Neural crest cell (in vitro differentiated cells): ENCODE data around the gene OR14A16. TPM values are rescaled to one million over a fixed set of nuclear protein-coding genes. Genes with fewer than 3 reads are reported as not detected.
A peak's percentile ranks its signal among the peaks of the same experiment; 100 is the strongest.

Source experiments
- DNase-seq: peaks from one replicate; pipeline ENCODE4 v3.0.0; 2021; ENCODE audit warnings: low read depth, mixed read lengths, low spot score
- H3K27ac Mint-ChIP-seq: one replicate; pipeline ENCODE4 v1.8.0; 2021; ENCODE audit warnings: mild to moderate bottlenecking, mixed read lengths; ENCODE audit not compliant: unreplicated experiment
- H3K27me3 Mint-ChIP-seq: 2 replicates; pipeline ENCODE4 v1.8.0; 2021; ENCODE audit warnings: low read depth, mild to moderate bottlenecking, mixed read lengths
- H3K36me3 Mint-ChIP-seq: 2 replicates; pipeline ENCODE4 v1.8.0; 2021; ENCODE audit warnings: low read depth, mild to moderate bottlenecking, mixed read lengths
- H3K4me1 Mint-ChIP-seq: 2 replicates; pipeline ENCODE4 v1.8.0; 2021; ENCODE audit warnings: mixed read lengths
- H3K4me3 Mint-ChIP-seq: one replicate; pipeline ENCODE4 v1.8.0; 2021; ENCODE audit warnings: mild to moderate bottlenecking, mixed read lengths
- H3K9me3 Mint-ChIP-seq: 2 replicates; pipeline ENCODE4 v1.8.0; 2021; ENCODE audit warnings: mixed read lengths
- total RNA-seq: library from RNA; stranded (reverse); gene quantifications from 2 replicates; pipeline ENCODE4 v1.2.1, GENCODE V29; 2021
- TF ChIP-seq, protein P1 (sequence below): fragments of 200-600 bp; sonication (generic); conservative IDR thresholded peaks from 2 replicates; pipeline ENCODE4 v1.5.0; 2021; ENCODE audit warnings: antibody characterized with exemption, mild to moderate bottlenecking

Gene OR14A16
- total RNA-seq, 1 donor from 2014 or later, result not detected

DNA sequence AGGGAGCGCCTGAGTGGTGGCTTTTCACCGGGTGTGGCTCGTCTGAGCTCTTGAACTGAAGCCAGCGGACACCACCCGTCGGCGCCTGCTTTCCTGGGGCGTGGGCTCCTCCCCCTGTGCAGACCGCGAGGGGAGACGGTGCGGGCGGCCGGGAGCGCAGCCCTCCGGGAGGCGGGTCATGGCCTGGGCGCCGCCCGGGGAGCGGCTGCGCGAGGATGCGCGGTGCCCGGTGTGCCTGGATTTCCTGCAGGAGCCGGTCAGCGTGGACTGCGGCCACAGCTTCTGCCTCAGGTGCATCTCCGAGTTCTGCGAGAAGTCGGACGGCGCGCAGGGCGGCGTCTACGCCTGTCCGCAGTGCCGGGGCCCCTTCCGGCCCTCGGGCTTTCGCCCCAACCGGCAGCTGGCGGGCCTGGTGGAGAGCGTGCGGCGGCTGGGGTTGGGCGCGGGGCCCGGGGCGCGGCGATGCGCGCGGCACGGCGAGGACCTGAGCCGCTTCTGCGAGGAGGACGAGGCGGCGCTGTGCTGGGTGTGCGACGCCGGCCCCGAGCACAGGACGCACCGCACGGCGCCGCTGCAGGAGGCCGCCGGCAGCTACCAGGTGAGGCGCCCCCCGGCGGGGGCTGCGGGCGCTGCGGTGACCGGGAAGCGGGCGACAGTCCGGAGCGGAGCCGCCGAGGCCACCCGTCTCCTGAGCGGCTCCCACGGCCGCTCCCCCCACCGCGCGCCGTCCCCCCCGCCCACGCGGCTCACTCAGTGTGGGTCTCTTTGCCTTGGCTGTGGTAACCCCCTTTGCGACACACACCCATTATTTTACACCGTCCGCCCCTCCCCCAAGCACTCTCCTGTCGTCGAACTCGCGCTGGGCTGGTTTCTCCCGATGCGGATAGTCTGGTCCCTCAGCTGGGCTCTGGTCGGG is 33.4 kb upstream of the OR14A16 start, which contains the start of gene TRIM58:
Gene TRIM58 (plus strand): TSS at position 119 of the 916 bp plus-strand sequence. CDS start 60 bp downstream, at position 179.
- H3K36me3 Mint-ChIP-seq, result no peaks in the 10 kb centered on the region
- H3K27me3 Mint-ChIP-seq, result peaks cover 5% of the 10 kb centered on the region
- H3K9me3 Mint-ChIP-seq, result no peaks in the 10 kb centered on the region
- peaks cover 18% of the 10 kb centered on the region for H3K4me1 Mint-ChIP-seq
- no peak within 1 kb of the TSS for H3K27ac Mint-ChIP-seq
- peak; percentile 38 for DNase-seq
- TF ChIP-seq, protein P1, sequence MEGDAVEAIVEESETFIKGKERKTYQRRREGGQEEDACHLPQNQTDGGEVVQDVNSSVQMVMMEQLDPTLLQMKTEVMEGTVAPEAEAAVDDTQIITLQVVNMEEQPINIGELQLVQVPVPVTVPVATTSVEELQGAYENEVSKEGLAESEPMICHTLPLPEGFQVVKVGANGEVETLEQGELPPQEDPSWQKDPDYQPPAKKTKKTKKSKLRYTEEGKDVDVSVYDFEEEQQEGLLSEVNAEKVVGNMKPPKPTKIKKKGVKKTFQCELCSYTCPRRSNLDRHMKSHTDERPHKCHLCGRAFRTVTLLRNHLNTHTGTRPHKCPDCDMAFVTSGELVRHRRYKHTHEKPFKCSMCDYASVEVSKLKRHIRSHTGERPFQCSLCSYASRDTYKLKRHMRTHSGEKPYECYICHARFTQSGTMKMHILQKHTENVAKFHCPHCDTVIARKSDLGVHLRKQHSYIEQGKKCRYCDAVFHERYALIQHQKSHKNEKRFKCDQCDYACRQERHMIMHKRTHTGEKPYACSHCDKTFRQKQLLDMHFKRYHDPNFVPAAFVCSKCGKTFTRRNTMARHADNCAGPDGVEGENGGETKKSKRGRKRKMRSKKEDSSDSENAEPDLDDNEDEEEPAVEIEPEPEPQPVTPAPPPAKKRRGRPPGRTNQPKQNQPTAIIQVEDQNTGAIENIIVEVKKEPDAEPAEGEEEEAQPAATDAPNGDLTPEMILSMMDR, result peak; percentile 57
- peak within 1 kb of the TSS; percentile 86 for H3K4me3 Mint-ChIP-seq

DNA sequence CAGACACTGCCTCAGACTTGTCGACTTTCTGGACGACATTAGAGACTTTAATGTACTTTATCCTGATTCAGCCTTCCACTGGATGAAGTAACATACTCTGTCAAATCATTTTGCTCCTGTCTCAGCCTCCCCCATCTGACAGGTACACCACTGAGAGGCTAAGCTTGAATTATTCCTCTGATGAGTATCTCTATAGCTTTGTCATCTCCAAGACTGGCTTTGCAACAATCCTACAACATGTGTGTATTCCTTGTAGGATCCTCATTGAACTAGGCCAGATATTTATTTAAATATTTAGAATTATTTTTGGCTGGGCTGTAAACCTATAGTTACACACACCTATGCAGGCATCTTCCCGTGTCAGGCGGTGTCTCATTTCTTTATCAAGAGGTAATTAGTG is 32.0 kb upstream of the OR14A16 start:
- no peak for DNase-seq
- peaks cover 2% of the 10 kb centered on the region for H3K9me3 Mint-ChIP-seq
- no peak overlapping the region for H3K27ac Mint-ChIP-seq
- H3K27me3 Mint-ChIP-seq, result peaks cover 5% of the 10 kb centered on the region
- peaks cover 3% of the 10 kb centered on the region for H3K36me3 Mint-ChIP-seq
- peaks cover 22% of the 10 kb centered on the region for H3K4me1 Mint-ChIP-seq
- H3K4me3 Mint-ChIP-seq, result peak overlapping the region; percentile 77
- TF ChIP-seq, protein P1, result no peak

DNA sequence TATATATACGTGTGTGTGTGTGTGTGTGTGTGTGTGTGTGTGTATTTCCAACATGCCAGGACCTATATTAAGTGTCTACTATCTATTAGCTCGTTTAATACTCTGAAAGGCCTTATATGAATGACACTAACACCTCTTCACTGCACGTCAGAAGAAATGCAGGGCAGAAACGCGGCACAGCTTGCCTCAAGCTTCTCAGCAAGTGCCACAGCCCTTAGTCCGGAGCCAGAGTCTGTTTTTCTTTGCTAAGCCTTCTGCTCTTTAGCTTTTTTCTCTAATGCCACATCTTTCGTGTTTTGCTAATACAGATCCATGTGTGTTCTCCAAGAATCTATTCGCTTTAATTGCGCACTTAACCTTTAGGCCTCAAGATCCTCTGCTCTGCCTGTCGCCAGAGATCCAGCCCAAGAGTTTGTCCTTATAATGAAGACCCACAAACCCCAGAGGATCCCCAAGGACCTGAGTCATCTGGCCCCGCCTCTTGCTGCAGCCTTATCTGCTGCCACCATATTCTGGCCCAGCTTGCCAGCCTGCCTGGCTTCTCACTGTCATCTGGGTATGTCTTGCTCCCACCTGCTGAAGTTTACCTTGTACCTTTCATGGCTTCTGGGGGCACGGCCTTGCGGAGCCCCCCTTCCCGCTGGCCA is 31.1 kb upstream of the OR14A16 start:
- TF ChIP-seq, protein P1, result no peak
- DNase-seq, result no peak
- H3K27ac Mint-ChIP-seq, result no peak overlapping the region
- H3K4me3 Mint-ChIP-seq, result peak overlapping the region; percentile 47
- peaks cover 5% of the 10 kb centered on the region for H3K27me3 Mint-ChIP-seq
- peaks cover 22% of the 10 kb centered on the region for H3K4me1 Mint-ChIP-seq
- H3K36me3 Mint-ChIP-seq, result peaks cover 3% of the 10 kb centered on the region
- peaks cover 2% of the 10 kb centered on the region for H3K9me3 Mint-ChIP-seq

DNA sequence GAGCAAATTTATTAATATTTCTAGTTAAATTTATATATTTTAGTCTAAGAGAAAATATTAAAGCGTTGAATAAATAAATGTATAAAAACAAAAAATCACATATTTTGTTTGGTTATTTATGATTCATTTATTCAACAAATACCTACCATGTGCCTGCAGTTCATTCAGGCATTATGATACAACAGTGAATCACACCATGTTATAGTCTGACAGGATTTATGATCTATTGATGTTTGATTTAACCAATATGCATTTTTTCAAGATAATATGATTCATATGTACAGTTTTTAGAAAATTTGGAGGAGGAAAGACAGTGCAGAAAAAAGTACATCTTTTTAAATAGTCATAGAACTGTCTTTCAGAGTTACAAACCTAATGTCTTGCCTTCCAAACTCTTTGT is 25.7 kb upstream of the OR14A16 start:
- H3K27me3 Mint-ChIP-seq, result no peaks in the 10 kb centered on the region
- no peak overlapping the region for H3K27ac Mint-ChIP-seq
- peaks cover 13% of the 10 kb centered on the region for H3K4me1 Mint-ChIP-seq
- no peak for DNase-seq
- TF ChIP-seq, protein P1, result no peak
- no peak overlapping the region for H3K4me3 Mint-ChIP-seq
- peaks cover 3% of the 10 kb centered on the region for H3K36me3 Mint-ChIP-seq
- H3K9me3 Mint-ChIP-seq, result peaks cover 2% of the 10 kb centered on the region

DNA sequence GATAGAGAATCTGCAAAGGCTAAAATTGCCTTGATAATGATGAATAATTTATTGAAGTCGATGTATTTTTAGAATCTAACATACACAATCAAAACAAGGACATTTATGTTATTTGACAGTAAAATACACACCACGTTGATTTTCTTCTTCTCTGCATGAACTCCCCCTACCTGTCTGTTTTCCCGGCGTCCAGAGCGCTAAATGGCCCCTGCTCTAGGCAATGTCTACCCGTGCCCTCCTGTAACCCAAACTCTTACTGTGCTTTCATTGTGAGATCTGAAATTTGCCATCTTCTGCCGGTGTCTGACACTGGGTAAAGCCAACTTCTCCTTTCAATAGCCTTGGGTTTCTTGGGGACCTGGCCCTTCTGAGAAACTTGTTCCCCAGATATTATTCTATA is 24.4 kb upstream of the OR14A16 start:
- TF ChIP-seq, protein P1, result no peak
- DNase-seq, result no peak
- Mint-ChIP-seq H3K36me3 (peaks cover 3% of the 10 kb centered on the region), H3K27ac (no peak overlapping the region), H3K27me3 (no peaks in the 10 kb centered on the region), H3K9me3 (peaks cover 8% of the 10 kb centered on the region), H3K4me1 (peaks cover 12% of the 10 kb centered on the region), H3K4me3 (no peak overlapping the region)
